Gastrocnemius medialis (tissue), 4 donors: ENCODE measurements around the gene EAF1. TPM values are rescaled to one million over a fixed set of nuclear protein-coding genes. Genes with fewer than 3 reads are reported as not detected.
"Not testable (repeated sequence)": the region's sequence is repeated elsewhere in the genome, so short reads cannot be mapped to it uniquely, and the experiment has no call there.

Source experiments
- ATAC-seq, 2 donors: fragments of 150-250 bp; one replicate each; pipeline ENCODE4 v1.9.1; 2016
- DNase-seq, 2 donors: peaks; one replicate each; pipeline ENCODE4 v3.0.0-alpha.2; 2019
- H3K27ac ChIP-seq, 4 donors: fragments of 200-600 bp; sonication (generic); 1 replicate in 1 of 4; 2 replicates in 3 of 4; pipeline ENCODE4 v1.5.1; 2016 to 2018; ENCODE audit warnings: mild to moderate bottlenecking in 2 of 4, moderate library complexity in 1 of 4
- H3K27me3 ChIP-seq, 3 donors: fragments of 200-600 bp; sonication (generic) in 2 of 3; 1 replicate in 1 of 3; 2 replicates in 2 of 3; pipeline versions ENCODE4 v1.5.1 to v1.6.0; 2016 to 2019; ENCODE audit warnings: mild to moderate bottlenecking in 1 of 3, moderate library complexity in 1 of 3
- H3K36me3 ChIP-seq, 2 donors: fragments of 200-600 bp; sonication (generic) in 1 of 2; one replicate each; pipeline ENCODE4 v1.5.1; 2017 to 2018
- H3K4me1 ChIP-seq, 2 donors: fragments of 200-600 bp; sonication (generic) in 1 of 2; one replicate each; pipeline ENCODE4 v1.5.1; 2016 to 2017; ENCODE audit warnings: mild to moderate bottlenecking in 2 of 2
- H3K4me3 ChIP-seq, 4 donors: fragments of 200-600 bp; sonication (generic) in 3 of 4; 1 replicate in 1 of 4; 2 replicates in 3 of 4; pipeline ENCODE4 v1.5.1; 2016 to 2019; ENCODE audit warnings: mild to moderate bottlenecking in 2 of 4
- H3K9me3 ChIP-seq, 3 donors: fragments of 200-600 bp; sonication (generic) in 2 of 3; 1 replicate in 1 of 3; 2 replicates in 2 of 3; pipeline ENCODE4 v1.5.1; 2016 to 2019
- POLR2A ChIP-seq, 2 donors: fragments of 450-650 bp; IDR thresholded peaks; one replicate each; pipeline ENCODE4 v1.6.1; 2017; ENCODE audit warnings: antibody characterized with exemption in 2 of 2, mild to moderate bottlenecking in 2 of 2, moderate library complexity in 2 of 2
- in situ Hi-C, 4 donors: fragments of 200-750 bp; cut with MboI; loops; one replicate each; pipeline versions ENCODE4 v1.15.0 to v1.8.0; 2017; ENCODE audit warnings: low sequenced_read_pairs in 4 of 4
- intact Hi-C: fragments of 100-400 bp; cut with DNase I; formaldehyde crosslinking; loops from one replicate; pipeline ENCODE4 v1.15.1; 2023; ENCODE audit warnings: low total_unique reads
- total RNA-seq, 4 donors: library from RNA; depleted of rRNA; stranded (reverse); fragments of >200 nt; gene quantifications; one replicate each; pipeline versions ENCODE4 v1.1.0 to v1.2.3, GENCODE V29; 2016
- TF ChIP-seq, protein P1 (sequence below), 5 experiments: fragments of 450-650 bp in 3 of 5; fragments of 200-600 bp in 2 of 5; sonication (generic) in 2 of 5; IDR thresholded peaks in 4 of 5; conservative IDR thresholded peaks in 1 of 5; 1 replicate in 4 of 5; 2 replicates in 1 of 5; pipeline ENCODE4 v1.5.1; 2016 to 2019; ENCODE audit warnings: antibody characterized with exemption in 5 of 5, mild to moderate bottlenecking in 3 of 5, moderate library complexity in 3 of 5

Gene EAF1
- total RNA-seq, 4 donors from 2014 or later: 9.4 to 17.3 (median 10.5) TPM

DNA sequence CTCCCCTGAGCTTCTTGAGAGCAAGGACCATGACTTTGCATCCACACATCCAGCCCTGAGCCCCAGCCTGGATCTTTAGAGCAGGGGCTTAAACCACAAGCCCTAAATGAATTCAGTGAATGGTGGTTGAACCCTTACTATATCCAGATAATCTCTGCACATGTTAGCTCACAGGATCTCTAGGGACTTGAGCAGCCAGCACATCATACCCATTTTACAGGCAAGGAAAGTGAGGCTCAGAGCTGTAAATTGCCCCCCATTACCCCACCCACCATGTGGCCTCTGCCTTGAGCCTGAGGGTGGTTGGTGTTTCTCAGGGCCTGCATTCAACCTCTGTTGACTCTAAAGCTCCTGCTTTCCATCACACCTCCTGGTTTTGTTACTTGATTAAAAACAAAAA is 27.6 kb downstream of the EAF1 start:
- no peak for DNase-seq
- Histone ChIP-seq H3K27ac (no peak overlapping the region), H3K36me3 (peaks cover 0 to 31% of the 10 kb centered on the region in 2 donors), H3K4me1 (peaks cover 0 to 4% of the 10 kb centered on the region in 2 donors), H3K27me3 (no peaks in the 10 kb centered on the region), H3K4me3 (no peak overlapping the region), H3K9me3 (no peaks in the 10 kb centered on the region)
- intact Hi-C loops: no loop called here
- TF ChIP-seq, protein P1, sequence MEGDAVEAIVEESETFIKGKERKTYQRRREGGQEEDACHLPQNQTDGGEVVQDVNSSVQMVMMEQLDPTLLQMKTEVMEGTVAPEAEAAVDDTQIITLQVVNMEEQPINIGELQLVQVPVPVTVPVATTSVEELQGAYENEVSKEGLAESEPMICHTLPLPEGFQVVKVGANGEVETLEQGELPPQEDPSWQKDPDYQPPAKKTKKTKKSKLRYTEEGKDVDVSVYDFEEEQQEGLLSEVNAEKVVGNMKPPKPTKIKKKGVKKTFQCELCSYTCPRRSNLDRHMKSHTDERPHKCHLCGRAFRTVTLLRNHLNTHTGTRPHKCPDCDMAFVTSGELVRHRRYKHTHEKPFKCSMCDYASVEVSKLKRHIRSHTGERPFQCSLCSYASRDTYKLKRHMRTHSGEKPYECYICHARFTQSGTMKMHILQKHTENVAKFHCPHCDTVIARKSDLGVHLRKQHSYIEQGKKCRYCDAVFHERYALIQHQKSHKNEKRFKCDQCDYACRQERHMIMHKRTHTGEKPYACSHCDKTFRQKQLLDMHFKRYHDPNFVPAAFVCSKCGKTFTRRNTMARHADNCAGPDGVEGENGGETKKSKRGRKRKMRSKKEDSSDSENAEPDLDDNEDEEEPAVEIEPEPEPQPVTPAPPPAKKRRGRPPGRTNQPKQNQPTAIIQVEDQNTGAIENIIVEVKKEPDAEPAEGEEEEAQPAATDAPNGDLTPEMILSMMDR (IDR thresholded peaks at IDR 0.05 in 4 of 5, conservative IDR thresholded peaks at IDR 0.05 in 1 of 5): no peak
- TF ChIP-seq POLR2A (IDR thresholded peaks at IDR 0.05): no peak
- in situ Hi-C loops: no loop called here
- ATAC-seq: no peak

DNA sequence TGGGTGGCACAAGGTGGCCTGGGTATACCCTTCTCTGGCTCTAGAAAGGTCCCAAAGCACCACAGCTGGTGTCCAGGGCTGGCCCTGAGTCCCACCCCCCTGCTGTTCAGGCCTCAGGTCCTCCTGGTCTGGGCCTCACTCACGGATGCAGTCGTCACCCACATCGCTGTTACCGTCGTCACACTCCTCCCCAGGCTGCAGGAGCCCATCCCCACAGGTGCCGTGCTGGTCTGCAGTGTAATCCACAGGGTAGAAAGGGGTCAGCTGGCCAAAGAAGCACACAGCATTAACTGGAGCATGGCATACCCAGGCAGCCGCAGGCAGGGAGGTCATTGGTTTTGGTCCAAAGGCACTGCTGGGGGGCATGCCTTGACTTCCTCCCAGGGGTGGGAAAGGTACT is 28.4 kb downstream of the EAF1 start:
- intact Hi-C loops: no loop called here

DNA sequence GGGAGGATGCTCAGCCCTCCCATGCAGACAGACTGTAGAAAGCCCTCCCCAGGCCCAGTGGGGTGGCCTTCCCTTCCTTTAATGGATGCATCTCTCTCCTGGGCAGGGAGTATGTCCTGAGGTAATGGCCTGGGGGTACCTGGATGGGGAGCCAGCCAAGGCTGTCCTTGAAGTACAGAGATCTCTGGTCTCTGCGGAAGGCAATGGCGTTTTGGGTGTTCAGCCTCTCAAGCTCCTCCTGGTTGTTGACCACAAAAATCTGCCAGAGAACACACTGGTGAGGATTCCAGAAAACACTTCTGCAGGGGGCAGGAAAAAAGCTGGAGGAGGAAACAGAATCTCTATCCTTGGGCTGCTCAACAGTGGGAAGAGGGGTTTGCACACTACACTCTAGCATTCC is 28.9 kb downstream of the EAF1 start:
- H3K36me3 ChIP-seq: peaks cover 0 to 22% of the 10 kb centered on the region in 2 donors
- in situ Hi-C loops: no loop called here
- TF ChIP-seq, protein P1 (IDR thresholded peaks at IDR 0.05 in 4 of 5, conservative IDR thresholded peaks at IDR 0.05 in 1 of 5): no peak
- no peak for TF ChIP-seq POLR2A (IDR thresholded peaks at IDR 0.05)
- intact Hi-C loops: no loop called here
- H3K27ac ChIP-seq: no peak overlapping the region
- H3K9me3 ChIP-seq: no peaks in the 10 kb centered on the region
- H3K27me3 ChIP-seq: no peaks in the 10 kb centered on the region
- ATAC-seq: no peak
- no peak overlapping the region for H3K4me3 ChIP-seq
- peaks cover 0 to 4% of the 10 kb centered on the region in 2 donors for H3K4me1 ChIP-seq
- DNase-seq: no peak

More for the DNA sequence above, 28.4 kb downstream of the EAF1 start:
- peaks cover 0 to 23% of the 10 kb centered on the region in 2 donors for H3K36me3 ChIP-seq
- TF ChIP-seq, protein P1 (IDR thresholded peaks at IDR 0.05 in 4 of 5, conservative IDR thresholded peaks at IDR 0.05 in 1 of 5): no peak
- no peak for TF ChIP-seq POLR2A (IDR thresholded peaks at IDR 0.05)
- H3K4me1 ChIP-seq: peaks cover 0 to 4% of the 10 kb centered on the region in 2 donors
- H3K27me3 ChIP-seq: no peaks in the 10 kb centered on the region
- no peaks in the 10 kb centered on the region for H3K9me3 ChIP-seq
- no peak for DNase-seq
- no peak overlapping the region for H3K4me3 ChIP-seq
- H3K27ac ChIP-seq: no peak overlapping the region
- in situ Hi-C loops: no loop called here
- ATAC-seq: no peak

DNA sequence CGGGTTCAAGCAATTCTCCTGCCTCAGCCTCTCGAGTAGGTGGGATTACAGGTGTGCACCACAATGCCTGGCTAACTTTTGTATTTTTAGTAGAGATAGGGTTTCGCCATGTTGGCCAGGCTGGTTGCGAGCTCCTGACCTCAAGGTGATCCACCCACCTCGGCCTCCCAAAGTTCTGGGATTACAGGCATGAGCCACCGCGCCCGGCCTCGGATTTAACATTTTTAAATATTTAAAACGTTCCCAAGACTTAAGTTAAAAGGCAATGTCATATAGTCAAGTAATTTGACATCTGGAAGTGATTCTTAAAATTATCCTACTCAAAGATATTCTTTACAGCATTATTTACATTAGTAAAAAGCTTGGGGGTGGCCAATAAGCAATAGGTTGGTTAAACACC is 29.5 kb downstream of the EAF1 start:
- in situ Hi-C loops, H3K4me3 ChIP-seq, H3K27me3 ChIP-seq, DNase-seq, H3K4me1 ChIP-seq, ATAC-seq, H3K27ac ChIP-seq, intact Hi-C loops, H3K9me3 ChIP-seq: not testable (repeated sequence)
- H3K36me3 ChIP-seq: peaks cover 0 to 22% of the 10 kb centered on the region in 2 donors

DNA sequence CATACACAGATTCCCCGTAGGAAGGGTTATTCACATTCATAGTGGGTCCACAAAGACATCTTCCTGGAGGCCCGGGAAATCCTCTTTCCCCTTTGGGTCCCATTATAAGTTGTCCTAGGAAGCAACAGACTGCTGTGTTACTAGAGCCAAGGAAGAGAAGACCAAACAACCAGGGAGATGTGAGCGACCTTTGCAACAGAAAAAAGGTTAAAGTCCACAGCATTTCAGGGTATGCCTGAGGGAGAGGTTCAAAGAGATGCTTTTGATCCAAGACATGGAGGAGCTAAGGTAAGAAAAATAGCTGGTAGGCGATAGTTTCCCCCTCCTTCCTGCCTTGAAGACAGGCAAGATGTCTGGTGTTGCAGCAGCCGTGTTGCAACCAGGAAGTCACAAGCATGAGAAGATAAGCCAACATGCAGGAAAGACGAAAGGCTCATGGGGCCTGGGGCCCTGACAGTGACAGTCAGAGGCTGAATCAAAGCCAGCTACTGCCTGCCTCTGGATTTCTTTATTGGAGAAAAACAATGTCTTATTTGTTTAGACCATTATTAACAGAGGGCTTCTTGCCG is 30.9 kb downstream of the EAF1 start:
- DNase-seq: no peak
- no peak for ATAC-seq
- in situ Hi-C loops (no loop called here), intact Hi-C loops (no loop called here)
- no peak for TF ChIP-seq POLR2A (IDR thresholded peaks at IDR 0.05)
- TF ChIP-seq, protein P1 (IDR thresholded peaks at IDR 0.05 in 4 of 5, conservative IDR thresholded peaks at IDR 0.05 in 1 of 5): no peak
- Histone ChIP-seq H3K27ac (no peak overlapping the region), H3K36me3 (peaks cover 0 to 18% of the 10 kb centered on the region in 2 donors), H3K4me1 (peaks cover 0 to 1% of the 10 kb centered on the region in 2 donors), H3K4me3 (no peak overlapping the region), H3K9me3 (no peaks in the 10 kb centered on the region), H3K27me3 (no peaks in the 10 kb centered on the region)
